ENCODE measurements around the gene LTN1.
"Not testable (repeated sequence)": the region's sequence is repeated elsewhere in the genome, so short reads cannot be mapped to it uniquely, and the experiment has no call there.

Gene LTN1

GRCh38 chr21:28992526-28993292 lies at the start of gene LTN1:
TSS of gene LTN1 (minus strand) at chr21:28992877. CDS start at chr21:28992805, 72 bp downstream.
- peak; percentile 99 for DNase-seq

GRCh38 chr21:29034678-29035077 lies 42.0 kb upstream of the LTN1 start:
- DNase-seq = no peak

GRCh38 chr21:29033871-29034270 lies 41.2 kb upstream of the LTN1 start:
- DNase-seq = no peak

DNA sequence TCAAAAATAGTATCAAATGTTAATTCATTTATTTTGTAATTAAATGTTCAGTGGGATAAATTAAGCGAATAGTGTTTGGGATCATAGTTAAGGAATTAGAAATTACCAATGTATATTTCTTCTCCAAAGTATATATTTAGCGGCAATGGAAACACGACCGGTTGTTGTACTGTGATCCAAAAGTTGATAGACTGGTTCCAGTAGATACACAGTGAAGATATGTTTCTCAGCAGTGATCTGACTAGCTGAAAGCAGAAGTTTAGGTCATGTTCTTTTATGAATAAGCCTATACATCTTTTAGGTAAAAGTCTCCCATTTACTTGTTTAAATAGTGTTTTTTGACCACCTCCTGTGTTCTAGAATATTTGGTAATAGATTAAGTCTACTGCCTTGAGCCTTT lies 40.6 kb upstream of the LTN1 start:
- no peak for DNase-seq

DNA sequence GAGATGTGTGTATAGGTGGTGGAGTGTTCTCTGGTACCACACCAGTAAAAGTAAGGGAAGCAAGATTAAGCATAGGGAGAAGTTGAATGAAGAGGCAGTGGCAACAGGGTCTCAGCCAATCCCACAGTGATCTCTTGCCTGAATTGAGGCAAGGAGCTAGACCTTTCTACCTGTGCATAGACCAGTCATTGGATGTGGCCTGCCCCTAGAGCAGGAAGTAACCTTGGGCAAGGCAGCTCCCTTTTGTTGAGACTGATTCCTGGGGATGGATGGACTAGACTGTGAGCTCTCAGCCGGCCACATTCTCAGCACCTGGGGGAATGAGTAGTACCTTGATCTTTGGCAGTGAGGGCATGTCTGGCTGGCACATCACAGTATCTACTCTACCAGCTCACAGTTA lies 38.2 kb upstream of the LTN1 start:
- no peak for DNase-seq

GRCh38 chr21:29029524-29029923 lies 36.8 kb upstream of the LTN1 start:
- DNase-seq = no peak

DNA sequence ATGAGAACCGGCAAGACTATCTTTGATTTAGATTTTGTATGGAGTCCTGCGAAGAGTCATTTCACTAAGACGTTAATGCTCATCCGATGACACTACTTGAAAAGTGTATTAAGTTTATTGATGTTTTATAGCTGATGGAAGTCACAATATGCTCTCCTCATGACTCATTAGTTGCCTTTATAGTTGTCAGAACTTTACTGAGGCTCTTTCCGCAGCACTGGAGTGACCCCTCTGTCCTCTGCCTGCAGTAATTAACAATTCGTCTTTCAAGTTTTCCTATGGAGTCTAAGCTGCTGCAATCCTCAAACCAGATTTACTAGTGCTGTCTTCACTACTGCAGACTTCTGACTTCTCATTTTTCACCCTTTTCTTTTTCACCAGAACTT lies 32.6 kb upstream of the LTN1 start:
- DNase-seq = no peak

GRCh38 chr21:29024474-29025327 lies 32.0 kb upstream of the LTN1 start, which contains the start of gene USP16:
TSS of gene USP16 (plus strand) at chr21:29024668. CDS start at chr21:29027914, 3,246 bp downstream.
- peak; percentile 97 to 98 for DNase-seq

DNA sequence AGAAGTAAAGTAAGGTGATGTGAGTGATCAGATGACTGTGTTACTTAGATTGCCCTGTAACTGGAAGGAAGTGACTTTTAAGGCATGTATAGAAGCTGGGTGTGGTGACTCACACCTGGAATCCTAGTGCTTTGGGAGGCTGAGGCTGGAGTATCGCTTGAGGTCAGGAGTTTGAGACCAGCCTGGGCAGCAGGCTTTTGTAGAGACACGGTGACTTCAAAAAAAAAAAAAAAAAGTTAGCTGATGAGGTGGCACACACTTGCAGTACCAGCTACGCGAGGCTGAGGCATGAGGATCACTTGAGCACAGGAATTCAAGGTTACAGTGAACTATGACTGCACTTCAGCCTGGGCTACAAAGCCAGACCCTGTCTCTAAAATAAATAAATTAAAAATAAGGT lies 29.5 kb upstream of the LTN1 start:
- peak in 1 of 2 experiments; percentile 35 for DNase-seq

GRCh38 chr21:29018540-29018939 lies 25.9 kb upstream of the LTN1 start:
- no peak for DNase-seq

- DNase-seq = no peak
Measured at GRCh38 chr21:29017639-29018237, 25.1 kb upstream of the LTN1 start.

DNA sequence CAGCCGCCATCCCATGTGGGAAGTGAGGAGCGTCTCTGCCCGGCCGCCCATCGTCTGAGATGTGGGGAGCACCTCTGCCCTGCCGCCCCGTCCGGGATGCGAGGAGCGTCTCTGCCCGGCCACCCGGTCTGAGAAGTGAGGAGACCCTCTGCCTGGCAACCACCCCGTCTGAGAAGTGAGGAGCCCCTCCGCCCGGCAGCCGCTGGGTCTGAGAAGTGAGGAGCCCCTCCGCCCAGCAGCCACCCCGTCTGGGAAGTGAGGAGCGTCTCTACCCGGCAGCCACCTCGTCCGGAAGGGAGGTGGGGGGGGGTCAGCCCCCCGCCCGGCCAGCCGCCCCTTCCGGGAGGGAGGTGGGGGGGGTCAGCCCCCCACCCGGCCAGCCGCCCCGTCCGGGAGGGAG lies 18.6 kb upstream of the LTN1 start:
- DNase-seq = not testable (repeated sequence)

DNA sequence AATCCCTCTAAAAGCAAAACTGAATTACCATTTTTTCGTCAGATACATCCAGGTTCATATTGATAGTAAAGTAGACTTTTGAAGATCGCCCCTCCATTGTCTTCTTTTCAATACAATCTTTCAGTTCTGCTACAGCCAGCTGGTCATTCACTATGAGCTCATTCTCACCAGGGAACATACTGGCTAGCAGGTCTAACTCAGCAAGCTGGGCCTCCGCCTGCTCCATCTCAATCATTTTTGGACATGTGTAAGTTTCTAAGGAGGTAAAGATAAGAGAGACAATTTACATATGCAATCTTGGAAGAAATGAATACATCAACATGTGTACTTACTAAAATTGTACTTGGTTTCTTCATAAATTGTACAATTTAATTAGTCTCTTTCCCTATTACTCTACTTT lies 15.7 kb upstream of the LTN1 start:
- no peak for DNase-seq

DNA sequence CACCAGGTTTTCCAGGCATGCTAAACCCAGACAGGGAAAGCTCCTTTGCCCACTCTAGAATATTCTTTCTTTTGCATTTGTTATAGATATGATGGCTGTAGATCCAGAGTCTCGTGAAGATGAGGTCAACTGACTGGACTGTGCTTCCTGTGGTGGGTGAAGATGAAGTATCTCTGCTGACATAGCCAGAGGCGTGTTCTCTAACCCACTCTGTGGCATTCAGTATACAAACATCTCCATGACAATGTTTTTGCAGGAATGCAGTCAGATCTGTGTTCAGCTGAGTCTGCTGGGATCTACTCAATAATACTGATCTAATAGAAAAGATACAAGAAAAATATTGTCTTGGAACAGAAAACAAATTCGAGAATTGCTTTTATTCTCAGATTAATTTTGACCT lies 15.1 kb upstream of the LTN1 start:
- DNase-seq = no peak

- no peak for DNase-seq
Measured at GRCh38 chr21:29007135-29007534, 14.5 kb upstream of the LTN1 start.

DNA sequence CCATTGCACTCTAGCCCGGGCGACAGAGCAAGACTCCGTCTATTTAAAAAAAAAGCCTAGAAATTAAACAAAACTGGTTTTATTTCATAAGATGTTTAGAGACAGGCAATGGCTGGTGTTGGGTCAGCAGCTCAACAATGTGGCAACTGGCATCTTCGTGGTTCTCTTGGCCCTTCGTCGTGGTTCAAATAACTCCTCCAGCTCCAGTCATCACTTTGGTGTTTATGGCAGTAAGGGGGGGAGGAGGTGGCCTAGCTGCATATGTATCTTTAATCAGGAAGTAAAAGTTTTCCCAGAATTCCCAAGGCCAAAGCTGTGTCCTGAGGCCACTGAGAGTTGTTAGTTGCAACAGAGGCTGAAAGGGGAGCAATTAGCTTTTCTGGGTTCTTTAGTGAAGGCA lies 13.0 kb upstream of the LTN1 start:
- DNase-seq = no peak

DNA sequence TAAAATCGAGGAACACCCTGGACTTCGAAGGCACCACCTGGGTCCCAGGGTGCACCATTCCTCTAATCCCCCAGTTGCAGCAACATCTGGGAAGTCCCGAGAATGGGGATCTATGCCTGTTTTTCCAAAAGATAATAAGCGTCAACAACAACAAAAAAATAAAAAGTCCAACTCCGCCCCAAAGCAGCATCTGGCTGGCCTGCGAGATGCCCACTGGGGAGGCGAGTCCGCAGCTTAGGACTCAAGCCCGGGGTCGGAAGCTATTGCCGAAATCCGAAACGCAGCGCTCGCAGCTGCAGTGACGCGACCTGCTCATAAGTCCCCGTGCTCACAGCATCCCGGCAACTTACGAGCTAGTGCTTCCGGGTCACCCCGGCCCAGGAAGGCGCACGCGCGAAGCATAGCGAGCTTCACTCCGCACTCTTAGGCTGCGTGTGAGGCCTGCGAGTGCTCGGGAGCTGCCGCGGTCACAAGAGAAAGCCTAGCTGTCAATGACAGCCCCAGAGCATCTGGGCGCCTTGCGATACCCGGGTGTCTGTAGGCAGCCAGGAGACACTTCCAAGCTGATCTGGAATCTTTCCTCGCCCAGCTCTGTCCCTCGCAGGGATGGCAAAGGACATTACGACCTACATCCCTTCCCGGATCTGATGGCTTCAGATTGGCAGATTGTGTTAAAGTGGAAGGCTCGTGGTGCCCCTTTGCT lies 9.9 kb upstream of the LTN1 start:
- DNase-seq = peak; percentile 92 to 94

- no peak for DNase-seq
Measured at GRCh38 chr21:28993293-28993629, 584 bp upstream of the LTN1 start.

DNA sequence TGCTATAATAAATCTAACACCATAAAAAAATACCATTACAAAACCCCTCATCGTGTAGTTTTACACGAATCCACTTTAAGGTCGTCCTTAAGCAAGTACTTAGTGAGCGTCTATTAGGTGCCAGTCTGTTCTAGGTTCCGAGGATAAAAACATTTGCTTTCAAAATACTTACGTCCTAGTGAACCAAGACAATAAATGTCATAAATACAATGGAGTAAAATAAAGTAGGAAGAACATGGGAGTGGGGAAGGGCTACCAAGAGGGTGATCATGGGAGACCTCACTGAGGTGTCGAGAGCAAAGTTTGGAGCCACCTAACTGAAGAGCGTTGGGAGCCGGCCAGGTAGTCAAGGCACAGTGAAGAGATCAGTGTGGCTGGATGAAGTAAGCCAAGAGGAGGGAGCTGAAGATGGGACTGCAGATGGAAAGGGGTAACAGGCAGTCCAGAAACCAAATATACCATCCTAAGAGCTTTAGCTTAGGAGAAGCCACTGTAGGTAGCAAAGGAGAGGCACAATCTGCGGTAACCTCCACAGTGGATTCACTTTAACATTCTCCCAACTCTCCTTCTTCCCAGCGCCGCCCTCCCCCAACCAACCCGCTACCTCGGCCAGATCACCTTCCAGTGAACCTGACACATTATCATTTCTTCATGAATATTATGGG lies 684 bp downstream of the LTN1 start:
- DNase-seq = no peak

DNA sequence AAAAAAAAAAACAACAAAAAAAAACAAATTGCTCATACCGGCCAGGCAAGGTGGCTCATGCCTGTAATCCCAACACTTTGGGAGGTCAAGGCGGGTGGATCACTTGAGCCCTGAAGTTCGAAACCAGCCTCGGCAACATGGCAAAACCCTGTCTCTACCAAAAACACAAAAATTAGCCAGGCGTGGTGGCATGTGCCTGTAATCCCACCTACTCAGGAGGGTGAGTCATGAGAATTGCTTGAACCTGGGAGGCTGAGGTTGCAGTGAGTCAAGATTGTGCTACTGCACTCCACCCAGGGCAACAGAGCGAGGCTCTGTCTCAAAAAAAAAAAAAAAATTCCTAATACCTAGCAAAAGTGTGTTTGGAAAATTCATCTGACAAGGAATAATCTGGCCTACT lies 4.5 kb downstream of the LTN1 start:
- DNase-seq = peak; percentile 41 to 47

DNA sequence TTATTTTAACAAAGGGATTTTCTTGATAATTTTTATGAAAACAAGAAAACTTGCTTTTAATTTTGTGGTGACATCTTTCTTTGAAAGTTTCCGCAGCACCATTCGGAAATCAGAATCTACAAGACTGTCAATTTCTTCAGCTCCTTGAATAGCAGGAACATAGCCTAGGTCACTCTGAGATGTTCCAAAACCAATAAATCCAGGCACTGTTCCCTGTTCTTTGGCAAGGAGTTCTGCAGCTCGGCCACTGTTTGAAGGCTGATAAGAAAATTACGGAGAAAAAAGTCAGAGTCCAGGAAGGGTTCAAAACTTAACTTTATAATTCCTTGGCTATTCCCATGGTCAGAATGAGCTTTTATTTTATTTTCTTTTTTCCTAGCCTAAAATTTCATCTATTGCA lies 6.0 kb downstream of the LTN1 start:
- no peak for DNase-seq

- no peak for DNase-seq
Measured at GRCh38 chr21:28982637-28983036, 10.0 kb downstream of the LTN1 start.

GRCh38 chr21:28979092-28979491 lies 13.6 kb downstream of the LTN1 start:
- no peak for DNase-seq

Data from activated T-cell treated with anti-CD3 and anti-CD28 coated beads, Interleukin-2, amount 50 U/mL, for 48 hours (primary cell).